Smooth muscle cell (in vitro differentiated cells): ENCODE measurements around the gene NCAPG2. TPM values are rescaled to one million over a fixed set of nuclear protein-coding genes. Genes with fewer than 3 reads are reported as not detected.

Experiments
- DNase-seq: peaks from one replicate; lab custom pipeline; 2025; ENCODE audit not compliant: unreplicated experiment; lab: John Stamatoyannopoulos, UW
- H2AFZ ChIP-seq: fragments of 200-600 bp; sonication (generic); 2 replicates; pipeline ENCODE4 v1.6.0; 2016; ENCODE audit warnings: antibody characterized with exemption, low read depth, mild to moderate bottlenecking
- H3F3A ChIP-seq: fragments of 200-600 bp; sonication (generic); 2 replicates; pipeline ENCODE4 v1.6.0; 2017; ENCODE audit warnings: antibody characterized with exemption, low read depth
- H3K27ac ChIP-seq: fragments of 200-600 bp; sonication (generic); 2 replicates; pipeline ENCODE4 v1.5.1; 2016; ENCODE audit warnings: low read depth, mild to moderate bottlenecking
- H3K27me3 ChIP-seq: fragments of 200-600 bp; sonication (generic); 2 replicates; pipeline ENCODE4 v1.6.1; 2016; ENCODE audit warnings: low read depth, mild to moderate bottlenecking
- H3K36me3 ChIP-seq: fragments of 200-600 bp; sonication (generic); 2 replicates; pipeline ENCODE4 v1.5.1; 2016; ENCODE audit warnings: low read depth
- H3K4me1 ChIP-seq: fragments of 200-600 bp; sonication (generic); 2 replicates; pipeline ENCODE4 v1.5.1; 2016; ENCODE audit warnings: low read depth
- H3K4me2 ChIP-seq: fragments of 200-600 bp; sonication (generic); 2 replicates; pipeline ENCODE4 v1.6.0; 2016; ENCODE audit warnings: mild to moderate bottlenecking
- H3K4me3 ChIP-seq: fragments of 200-600 bp; sonication (generic); 2 replicates; pipeline ENCODE4 v1.5.1; 2016; ENCODE audit warnings: mild to moderate bottlenecking
- H3K79me2 ChIP-seq: fragments of 200-600 bp; sonication (generic); 2 replicates; pipeline ENCODE4 v1.6.0; 2016; ENCODE audit warnings: low read depth, mild to moderate bottlenecking
- H3K9ac ChIP-seq: fragments of 200-600 bp; sonication (generic); 2 replicates; pipeline ENCODE4 v1.6.0; 2016; ENCODE audit warnings: low read depth
- H3K9me3 ChIP-seq: fragments of 200-600 bp; sonication (generic); replicated peaks from 2 replicates; pipeline ENCODE4 v1.5.1; 2016; ENCODE audit warnings: low read depth
- H4K20me1 ChIP-seq: fragments of 200-600 bp; sonication (generic); 2 replicates; pipeline ENCODE4 v1.6.0; 2016; ENCODE audit warnings: low read depth
- CTCF ChIP-seq: fragments of 200-600 bp; sonication (generic); IDR thresholded peaks from 2 replicates; pipeline ENCODE4 v1.5.1; 2017; ENCODE audit warnings: borderline replicate concordance, mild to moderate bottlenecking, antibody characterized with exemption; ENCODE audit not compliant: insufficient read depth, poor library complexity, severe bottlenecking
- WGBS: methylation state at CpG from one replicate; pipeline ENCODE4 v1.1.7; 2016; ENCODE audit warnings: low lambda C conversion rate; 5-methylcytosine and 5-hydroxymethylcytosine counted together
- polyA plus RNA-seq: library from polyadenylated mRNA; unstranded; fragments of >200 nt; fragmentation: Nextera tagmentation; extraction: Ambion mirVana; gene quantifications from 2 replicates; pipeline ENCODE4 v1.2.1, GENCODE V29; 2016
- total RNA-seq: library from RNA; depleted of rRNA; stranded (reverse); fragments of >200 nt; gene quantifications from 2 replicates; pipeline ENCODE4 v1.2.3, GENCODE V29; 2014

NCAPG2 gene
- total and polyA plus RNA-seq, 2 experiments from 2014 or later: 9.9 to 12.5 TPM

DNA sequence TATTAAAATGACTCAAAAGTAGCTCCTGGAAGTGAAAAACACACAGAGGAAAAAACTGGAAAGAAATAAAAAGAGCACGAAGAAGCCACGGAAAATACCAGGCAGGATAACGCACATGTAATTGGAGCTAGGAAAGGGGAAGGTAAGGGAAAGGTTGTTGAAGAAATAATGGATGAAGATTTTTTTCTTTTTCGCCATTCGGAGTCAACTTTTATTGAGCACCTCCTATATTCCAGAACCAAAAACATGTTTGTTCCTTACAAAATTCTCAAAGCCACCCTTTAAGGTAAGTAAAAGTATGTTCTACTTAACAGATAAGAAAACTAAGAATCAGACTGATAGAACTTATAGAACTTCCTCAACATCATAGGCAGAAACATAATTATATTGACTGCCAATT is 84.2 kb downstream of the NCAPG2 start:
- TF ChIP-seq CTCF: no peak
- H3K4me3 ChIP-seq: no peak overlapping the region
- no peaks in the 10 kb centered on the region for H3K27me3 ChIP-seq
- no peaks in the 10 kb centered on the region for H3K79me2 ChIP-seq
- no peaks in the 10 kb centered on the region for H3K36me3 ChIP-seq
- no peak overlapping the region for H3K4me2 ChIP-seq
- DNase-seq: no peak
- no peaks in the 10 kb centered on the region for H3K9me3 ChIP-seq
- no peak overlapping the region for H3K27ac ChIP-seq
- WGBS: over 99% methylated on average over 5 of the region's 5 CpGs
- no peaks in the 10 kb centered on the region for H3K4me1 ChIP-seq
- no peaks in the 10 kb centered on the region for H4K20me1 ChIP-seq
- no peaks in the 10 kb centered on the region for H3F3A ChIP-seq
- no peak overlapping the region for H3K9ac ChIP-seq
- no peak overlapping the region for H2AFZ ChIP-seq

- no peaks in the 10 kb centered on the region for H3K27me3 ChIP-seq
- 98% methylated on average over 4 of the region's 4 CpGs for WGBS
- no peak overlapping the region for H3K27ac ChIP-seq
- H3F3A ChIP-seq: no peaks in the 10 kb centered on the region
- no peak overlapping the region for H2AFZ ChIP-seq
- no peak for DNase-seq
- TF ChIP-seq CTCF: no peak
- H3K4me2 ChIP-seq: no peak overlapping the region
- H3K79me2 ChIP-seq: no peaks in the 10 kb centered on the region
- H3K9ac ChIP-seq: no peak overlapping the region
- H3K4me1 ChIP-seq: no peaks in the 10 kb centered on the region
- H3K4me3 ChIP-seq: no peak overlapping the region
- H3K36me3 ChIP-seq: no peaks in the 10 kb centered on the region
- H4K20me1 ChIP-seq: no peaks in the 10 kb centered on the region
- no peaks in the 10 kb centered on the region for H3K9me3 ChIP-seq
Measured at GRCh38 chr7:158618745-158619140, 85.9 kb downstream of the NCAPG2 start.

DNA sequence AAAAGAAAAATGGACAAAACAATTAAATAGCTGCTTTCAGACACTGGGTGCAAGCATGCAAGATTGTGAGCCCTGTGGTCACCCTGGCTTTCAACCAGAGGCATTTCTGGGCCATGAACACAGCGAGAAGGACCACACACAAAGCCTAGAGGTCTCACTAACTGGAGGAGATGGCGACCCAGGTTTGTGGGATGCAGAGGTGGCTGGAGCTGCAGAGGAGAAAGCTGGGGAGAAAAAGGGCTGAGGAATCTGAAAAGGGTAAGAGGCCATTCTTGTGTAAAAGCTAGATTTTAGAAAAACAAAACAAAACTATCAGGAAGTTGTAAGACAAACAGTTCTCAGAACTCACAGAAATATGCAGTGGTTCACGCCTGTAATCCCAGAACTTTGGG is 86.9 kb downstream of the NCAPG2 start:
- no peak for DNase-seq
- Histone ChIP-seq H3K9ac (no peak overlapping the region), H3F3A (no peaks in the 10 kb centered on the region), H3K79me2 (no peaks in the 10 kb centered on the region), H3K36me3 (no peaks in the 10 kb centered on the region), H3K4me2 (no peak overlapping the region), H3K27me3 (no peaks in the 10 kb centered on the region), H3K4me1 (no peaks in the 10 kb centered on the region), H3K9me3 (no peaks in the 10 kb centered on the region), H4K20me1 (no peaks in the 10 kb centered on the region), H2AFZ (no peak overlapping the region), H3K4me3 (no peak overlapping the region), H3K27ac (no peak overlapping the region)
- 90% methylated on average over 3 of the region's 3 CpGs for WGBS
- no peak for TF ChIP-seq CTCF

GRCh38 chr7:158616050-158616449 is 88.6 kb downstream of the NCAPG2 start:
- 88% methylated on average over 2 of the region's 2 CpGs for WGBS
- H3K9me3 ChIP-seq: no peaks in the 10 kb centered on the region
- no peak overlapping the region for H3K27ac ChIP-seq

More at GRCh38 chr7:158616050-158616449, 88.6 kb downstream of the NCAPG2 start:
- no peak for TF ChIP-seq CTCF
- Histone ChIP-seq H3K79me2 (no peaks in the 10 kb centered on the region), H2AFZ (no peak overlapping the region), H3K4me3 (no peak overlapping the region), H3K9ac (no peak overlapping the region), H3K27me3 (no peaks in the 10 kb centered on the region), H3K4me1 (no peaks in the 10 kb centered on the region), H3K36me3 (no peaks in the 10 kb centered on the region), H3K4me2 (no peak overlapping the region), H4K20me1 (no peaks in the 10 kb centered on the region), H3F3A (no peaks in the 10 kb centered on the region)
- DNase-seq: no peak
